ENCODE data around the gene INO80.

The INO80 gene

DNA sequence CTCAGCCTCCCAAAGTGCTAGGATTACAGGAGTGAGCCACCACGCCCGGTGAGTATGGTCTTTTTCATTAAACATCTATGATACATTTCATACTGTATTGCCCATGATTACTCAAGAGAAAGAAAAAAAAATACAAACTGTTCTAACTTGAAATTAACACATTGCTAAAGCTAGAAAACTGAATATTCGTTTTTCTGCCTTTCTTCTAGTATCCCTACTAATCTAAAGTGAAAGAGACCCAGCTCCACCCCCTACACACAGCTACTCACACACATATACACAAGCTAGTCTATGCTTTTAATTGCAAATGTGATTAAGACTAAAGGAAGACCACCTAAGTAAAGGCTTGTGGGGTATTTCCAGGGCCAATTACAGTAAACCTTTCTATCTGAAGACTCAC lies 43.1 kb downstream of the INO80 start:
- H4K20me1 ChIP-seq (ENCODE audit: insufficient read depth, low read length, poor library complexity, severe bottlenecking) = no peaks in the 10 kb centered on the region
- H3F3A ChIP-seq (ENCODE audit: low read depth) = no peaks in the 10 kb centered on the region
- no peak overlapping the region for H3K4me2 ChIP-seq (ENCODE audit: low read depth, low read length, poor library complexity, severe bottlenecking)
- H3K9me2 ChIP-seq (replicated peaks; ENCODE audit: low read depth, low read length) = no peaks in the 10 kb centered on the region
- peaks cover 89% of the 10 kb centered on the region; the same call in 1 of the 2 replicates for H3K36me3 ChIP-seq (ENCODE audit: insufficient read depth, low read length)
- no peaks in the 10 kb centered on the region for H3K4me1 ChIP-seq (ENCODE audit: insufficient read depth, low read length, poor library complexity, severe bottlenecking)
- TF ChIP-seq, protein P1, sequence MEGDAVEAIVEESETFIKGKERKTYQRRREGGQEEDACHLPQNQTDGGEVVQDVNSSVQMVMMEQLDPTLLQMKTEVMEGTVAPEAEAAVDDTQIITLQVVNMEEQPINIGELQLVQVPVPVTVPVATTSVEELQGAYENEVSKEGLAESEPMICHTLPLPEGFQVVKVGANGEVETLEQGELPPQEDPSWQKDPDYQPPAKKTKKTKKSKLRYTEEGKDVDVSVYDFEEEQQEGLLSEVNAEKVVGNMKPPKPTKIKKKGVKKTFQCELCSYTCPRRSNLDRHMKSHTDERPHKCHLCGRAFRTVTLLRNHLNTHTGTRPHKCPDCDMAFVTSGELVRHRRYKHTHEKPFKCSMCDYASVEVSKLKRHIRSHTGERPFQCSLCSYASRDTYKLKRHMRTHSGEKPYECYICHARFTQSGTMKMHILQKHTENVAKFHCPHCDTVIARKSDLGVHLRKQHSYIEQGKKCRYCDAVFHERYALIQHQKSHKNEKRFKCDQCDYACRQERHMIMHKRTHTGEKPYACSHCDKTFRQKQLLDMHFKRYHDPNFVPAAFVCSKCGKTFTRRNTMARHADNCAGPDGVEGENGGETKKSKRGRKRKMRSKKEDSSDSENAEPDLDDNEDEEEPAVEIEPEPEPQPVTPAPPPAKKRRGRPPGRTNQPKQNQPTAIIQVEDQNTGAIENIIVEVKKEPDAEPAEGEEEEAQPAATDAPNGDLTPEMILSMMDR (conservative IDR thresholded peaks at IDR 0.05; ENCODE audit: low read length) = no peak
- TF ChIP-seq EZH2phosphoT487 (IDR thresholded peaks at IDR 0.05; ENCODE audit: borderline replicate concordance) = no peak
- H3K79me2 ChIP-seq (ENCODE audit: insufficient read depth, low read length) = no peaks in the 10 kb centered on the region
- H3K4me3 ChIP-seq (ENCODE audit: low read length, poor library complexity, severe bottlenecking) = no peak overlapping the region
- H3K9ac ChIP-seq (ENCODE audit: low read depth, low read length, poor library complexity, severe bottlenecking) = no peak overlapping the region
- no peaks in the 10 kb centered on the region for H3K27me3 ChIP-seq (ENCODE audit: insufficient read depth, low read length, poor library complexity, severe bottlenecking)
- H2AFZ ChIP-seq (ENCODE audit: low read length) = no peak overlapping the region
- no peaks in the 10 kb centered on the region for H3K9me3 ChIP-seq (ENCODE audit: insufficient read depth, low read depth, low read length)

DNA sequence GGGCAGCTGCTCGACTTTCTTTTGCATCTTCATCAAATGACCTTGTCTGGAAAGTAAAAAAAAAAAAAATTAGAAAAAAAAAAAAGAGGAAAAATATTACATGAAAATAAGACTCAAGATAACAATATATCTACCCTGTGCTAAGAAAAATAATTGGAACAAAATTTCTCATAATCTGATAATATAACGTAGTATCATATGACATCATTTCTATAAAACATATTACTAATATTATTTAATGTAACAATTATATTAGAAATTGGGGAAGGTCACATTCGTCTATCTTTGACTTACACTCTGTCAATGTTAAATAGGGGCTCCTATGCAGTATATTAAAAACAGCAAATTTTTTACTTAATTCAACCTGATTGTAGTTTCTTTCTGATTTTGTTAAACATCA lies 44.1 kb downstream of the INO80 start:
- Histone ChIP-seq H3K27me3 (ENCODE audit: insufficient read depth, low read length, poor library complexity, severe bottlenecking) (no peaks in the 10 kb centered on the region), H4K20me1 (ENCODE audit: insufficient read depth, low read length, poor library complexity, severe bottlenecking) (no peaks in the 10 kb centered on the region), H3K9me3 (ENCODE audit: insufficient read depth, low read depth, low read length) (no peaks in the 10 kb centered on the region), H3K9ac (ENCODE audit: low read depth, low read length, poor library complexity, severe bottlenecking) (no peak overlapping the region), H3K4me1 (ENCODE audit: insufficient read depth, low read length, poor library complexity, severe bottlenecking) (no peaks in the 10 kb centered on the region), H3K4me3 (ENCODE audit: low read length, poor library complexity, severe bottlenecking) (no peak overlapping the region), H3K9me2 (replicated peaks; ENCODE audit: low read depth, low read length) (no peaks in the 10 kb centered on the region), H3K79me2 (ENCODE audit: insufficient read depth, low read length) (no peaks in the 10 kb centered on the region), H3F3A (ENCODE audit: low read depth) (no peaks in the 10 kb centered on the region), H3K36me3 (ENCODE audit: insufficient read depth, low read length) (peaks cover 89% of the 10 kb centered on the region; the same call in 1 of the 2 replicates), H3K4me2 (ENCODE audit: low read depth, low read length, poor library complexity, severe bottlenecking) (no peak overlapping the region), H2AFZ (ENCODE audit: low read length) (no peak overlapping the region)
- no peak for TF ChIP-seq EZH2phosphoT487 (IDR thresholded peaks at IDR 0.05; ENCODE audit: borderline replicate concordance)
- TF ChIP-seq, protein P1 (conservative IDR thresholded peaks at IDR 0.05; ENCODE audit: low read length) = no peak

DNA sequence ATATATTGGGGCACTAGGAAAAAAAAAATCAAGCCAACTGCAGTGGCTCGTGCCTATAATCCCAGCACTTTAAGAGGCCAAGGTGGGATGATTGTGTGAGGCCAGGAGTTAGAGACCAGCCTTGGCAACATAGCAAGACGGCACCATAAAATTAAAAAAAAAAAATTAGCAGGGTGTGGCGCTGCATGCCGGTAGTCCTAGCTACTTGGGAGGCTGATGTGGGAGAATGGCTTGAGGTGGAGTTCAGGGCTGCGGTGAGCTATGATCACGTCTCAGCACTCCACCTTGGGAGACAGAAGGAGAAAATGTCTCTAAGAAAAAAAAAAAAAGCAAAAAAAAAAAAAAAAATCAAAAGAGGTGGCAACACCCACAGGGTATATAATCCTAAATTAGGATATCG lies 49.6 kb downstream of the INO80 start:
- Histone ChIP-seq H3K27me3 (ENCODE audit: insufficient read depth, low read length, poor library complexity, severe bottlenecking) (no peaks in the 10 kb centered on the region), H3K4me3 (ENCODE audit: low read length, poor library complexity, severe bottlenecking) (no peak overlapping the region), H3K79me2 (ENCODE audit: insufficient read depth, low read length) (no peaks in the 10 kb centered on the region), H3K36me3 (ENCODE audit: insufficient read depth, low read length) (peaks cover 77% of the 10 kb centered on the region), H4K20me1 (ENCODE audit: insufficient read depth, low read length, poor library complexity, severe bottlenecking) (no peaks in the 10 kb centered on the region), H3K9me2 (replicated peaks; ENCODE audit: low read depth, low read length) (no peaks in the 10 kb centered on the region), H2AFZ (ENCODE audit: low read length) (no peak overlapping the region), H3K9ac (ENCODE audit: low read depth, low read length, poor library complexity, severe bottlenecking) (no peak overlapping the region), H3K9me3 (ENCODE audit: insufficient read depth, low read depth, low read length) (0 out of 2 replicates have a peak, but pooled peaks cover 4% of the 10 kb centered on the region), H3K4me2 (ENCODE audit: low read depth, low read length, poor library complexity, severe bottlenecking) (no peak overlapping the region), H3F3A (ENCODE audit: low read depth) (no peaks in the 10 kb centered on the region), H3K4me1 (ENCODE audit: insufficient read depth, low read length, poor library complexity, severe bottlenecking) (no peaks in the 10 kb centered on the region)
- TF ChIP-seq, protein P1 (conservative IDR thresholded peaks at IDR 0.05; ENCODE audit: low read length) = no peak
- no peak for TF ChIP-seq EZH2phosphoT487 (IDR thresholded peaks at IDR 0.05; ENCODE audit: borderline replicate concordance)

All from Loucy (cell line).